HG03571 (cell line): ENCODE measurements around the gene MYL4.
"Not testable (repeated sequence)": the region's sequence is repeated elsewhere in the genome, so short reads cannot be mapped to it uniquely, and the experiment has no call there.

ENCODE experiments used
- ATAC-seq: cut with Tn5 transposase; IDR thresholded peaks from one replicate; pipeline ENCODE4 v1.9.1; 2021; ENCODE audit not compliant: unreplicated experiment

Gene MYL4

GRCh38 chr17:47192554-47192953 is 16.6 kb upstream of the MYL4 start:
- no peak for ATAC-seq

DNA sequence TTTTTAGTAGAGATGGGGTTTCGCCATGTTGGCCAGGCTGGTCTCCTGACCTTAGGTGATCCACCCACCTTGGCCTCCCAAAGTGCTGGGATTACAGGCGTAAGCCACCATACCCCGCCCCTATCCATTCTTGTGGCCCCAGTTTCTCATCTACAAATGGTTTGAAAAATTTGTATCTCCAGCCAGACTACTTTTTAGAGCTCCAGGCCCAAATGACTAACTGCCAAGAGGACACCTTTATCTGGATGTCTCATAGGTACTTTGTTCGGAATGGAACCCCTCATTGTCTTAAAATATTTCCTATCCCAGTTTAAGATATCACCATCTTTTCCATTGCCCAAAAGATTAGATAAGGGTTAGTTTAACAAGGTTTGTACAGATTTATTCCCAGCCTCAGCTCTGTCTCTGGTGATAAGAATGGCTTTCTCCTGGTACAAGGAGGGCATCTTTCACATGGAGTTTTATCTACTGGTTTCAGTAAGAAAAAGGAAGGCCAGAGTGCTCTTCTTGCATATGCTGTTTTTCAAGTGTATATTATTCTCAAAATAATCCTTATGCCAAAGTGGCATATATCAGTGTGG is 15.1 kb upstream of the MYL4 start:
- ATAC-seq: no peak

DNA sequence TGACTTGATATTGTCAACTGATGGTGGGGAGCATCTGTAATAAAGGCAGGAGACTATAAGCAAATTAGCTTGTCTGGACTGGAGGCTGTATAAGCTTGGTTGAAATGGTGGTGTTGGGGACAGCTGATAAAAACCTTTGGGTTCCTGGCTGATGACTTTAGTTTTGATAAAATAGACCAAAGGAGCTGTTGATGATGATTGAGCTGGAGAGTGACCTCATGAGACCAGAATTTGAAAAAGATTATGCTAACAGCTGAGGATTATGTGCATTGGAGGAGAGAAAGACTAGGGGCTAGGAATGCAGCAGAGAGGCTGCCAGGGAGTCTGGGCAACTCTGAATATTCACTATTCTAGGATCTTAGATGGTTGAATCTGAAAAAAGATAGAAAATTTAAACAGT is 11.3 kb upstream of the MYL4 start:
- no peak for ATAC-seq

DNA sequence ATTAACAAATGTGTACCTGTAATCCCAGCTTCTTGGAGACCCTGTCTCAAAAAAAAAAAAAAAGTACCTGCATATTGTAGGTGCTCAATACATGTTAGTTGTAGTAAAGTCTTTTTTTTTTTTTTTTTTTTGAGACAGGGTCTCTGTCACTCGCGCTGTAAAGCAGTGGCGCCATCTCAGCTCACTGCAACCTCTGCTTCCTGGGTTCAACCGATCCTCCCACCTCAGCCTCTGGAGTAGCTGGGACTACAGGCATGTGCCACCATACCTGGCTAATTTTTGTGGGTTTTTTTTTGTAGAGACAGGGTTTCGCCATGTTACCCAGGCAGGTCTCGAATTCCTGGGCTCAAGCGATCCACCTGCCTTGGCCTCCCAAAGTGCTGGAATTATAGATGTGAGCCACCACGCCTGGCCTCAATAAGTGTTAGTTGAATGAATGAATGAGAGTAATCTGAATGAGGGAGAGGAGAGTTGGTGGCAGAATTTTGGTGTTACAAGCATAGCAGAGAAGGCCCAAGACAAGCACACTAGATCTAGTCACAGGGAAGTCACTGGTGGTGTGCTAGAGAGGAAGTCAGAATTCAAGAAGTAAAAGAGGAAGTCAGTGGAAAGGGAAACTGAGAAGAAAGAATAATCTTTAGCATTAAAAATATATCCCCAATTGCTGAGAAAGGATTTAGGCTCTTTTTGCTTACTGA is 9.4 kb upstream of the MYL4 start:
- ATAC-seq: no peak

DNA sequence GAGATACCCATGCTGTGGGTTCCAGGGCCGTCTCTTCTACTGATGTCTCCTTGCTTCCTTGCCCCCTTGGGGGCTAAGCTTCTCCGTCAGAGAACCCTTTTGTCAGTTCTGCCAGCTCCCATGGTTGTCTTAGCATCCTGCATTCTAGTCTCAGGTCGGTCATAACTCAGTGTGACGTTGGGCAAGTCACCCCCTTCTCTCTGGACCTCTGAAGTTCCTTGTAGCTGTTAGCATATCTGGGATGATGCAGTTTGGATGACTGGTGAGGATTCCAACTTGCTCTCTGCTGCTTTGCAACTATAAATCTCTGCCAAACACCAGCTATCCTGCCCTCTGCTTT is 8.9 kb upstream of the MYL4 start:
- ATAC-seq: no peak

DNA sequence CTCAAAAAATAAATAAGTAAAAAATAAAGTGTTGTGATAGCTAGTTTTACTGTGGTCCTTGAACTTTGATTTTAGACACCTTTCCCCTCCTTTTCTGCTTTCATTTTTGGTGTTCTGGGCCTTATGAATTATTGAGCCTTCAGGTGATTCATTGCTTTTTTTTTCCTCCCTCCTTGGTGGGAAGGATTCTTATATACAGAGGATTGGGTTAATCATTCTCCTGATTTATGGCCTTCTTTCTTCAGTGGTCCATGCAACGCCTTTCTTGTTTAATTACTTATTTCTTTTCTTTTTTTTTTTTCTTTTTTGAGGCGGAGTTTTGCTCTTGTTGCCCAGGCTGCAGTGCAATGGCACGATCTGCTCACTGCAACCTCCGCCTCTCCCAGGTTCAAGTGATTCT is 8.0 kb upstream of the MYL4 start:
- no peak for ATAC-seq

- no peak for ATAC-seq
Observed at GRCh38 chr17:47203984-47204721, 5.0 kb upstream of the MYL4 start.

- no peak for ATAC-seq
Observed at GRCh38 chr17:47204722-47205418, 4.3 kb upstream of the MYL4 start.

DNA sequence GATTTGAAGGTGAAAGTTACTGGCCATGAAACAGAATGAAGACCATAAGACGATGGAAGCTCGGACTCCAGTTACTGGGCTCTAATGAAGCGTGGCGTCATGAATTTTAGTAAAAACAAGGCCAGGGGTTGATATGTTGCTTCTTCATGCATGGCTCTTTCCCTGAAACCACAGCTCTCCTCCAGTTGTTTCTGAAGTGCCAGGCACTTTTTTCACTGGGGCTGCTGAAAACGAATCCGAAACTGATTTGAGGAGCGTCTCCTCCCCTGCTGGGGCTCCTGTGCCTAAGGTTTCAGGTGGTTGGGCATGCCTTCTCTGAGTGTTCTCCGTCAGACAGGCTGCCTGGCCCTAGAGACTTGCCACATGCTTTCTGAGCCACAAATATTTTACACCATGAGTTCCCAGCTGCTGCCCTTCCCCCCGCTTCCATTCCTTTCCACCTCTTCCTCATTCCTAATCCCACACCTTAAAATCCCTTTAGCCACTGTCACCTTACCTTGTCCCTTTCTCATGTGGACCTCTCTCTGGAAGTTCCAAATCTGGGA is 3.7 kb upstream of the MYL4 start:
- no peak for ATAC-seq

DNA sequence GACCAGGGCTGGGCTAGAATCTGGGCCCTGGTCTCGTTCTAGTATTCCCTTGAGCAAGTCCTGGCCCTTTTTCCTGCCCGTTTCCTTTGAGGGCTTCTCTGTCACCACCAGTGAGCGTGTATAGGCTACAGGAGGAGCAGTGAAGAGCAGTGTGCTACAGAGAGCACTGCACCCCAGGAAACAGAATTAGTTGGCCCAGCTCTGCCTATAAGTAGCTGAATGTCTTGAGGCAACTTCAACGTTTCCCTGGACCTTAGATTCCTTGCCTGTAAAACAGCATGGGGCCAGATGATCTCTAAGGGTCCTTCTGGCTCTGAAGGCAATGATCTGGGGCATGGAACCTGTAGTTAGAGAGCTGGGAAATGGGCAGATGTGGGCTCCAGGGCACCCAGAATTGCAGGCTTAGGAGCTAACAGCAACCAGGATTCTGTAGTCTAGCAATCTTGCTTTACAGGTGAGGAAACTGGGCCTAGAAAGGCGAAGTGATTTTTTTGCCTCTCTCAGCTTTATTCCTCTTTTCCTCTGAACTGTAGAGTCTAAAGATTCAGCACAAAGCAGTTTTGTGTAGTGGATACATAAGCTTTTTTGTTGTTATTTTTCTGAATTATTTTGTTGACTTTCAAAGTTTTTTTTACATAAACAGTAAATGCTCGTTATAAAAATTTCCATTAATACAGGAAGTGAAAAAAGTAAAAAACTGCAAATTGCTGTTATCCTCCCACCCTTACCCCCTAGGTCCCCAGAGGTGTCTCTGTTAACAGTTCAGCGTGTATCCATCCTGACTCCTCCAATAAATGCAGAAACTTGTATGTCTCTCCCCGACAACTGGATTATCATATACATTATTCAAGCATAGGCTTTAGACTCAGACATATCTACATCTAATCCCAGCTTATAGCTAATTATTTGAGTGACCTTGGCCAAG is 1.7 kb upstream of the MYL4 start:
- no peak for ATAC-seq

DNA sequence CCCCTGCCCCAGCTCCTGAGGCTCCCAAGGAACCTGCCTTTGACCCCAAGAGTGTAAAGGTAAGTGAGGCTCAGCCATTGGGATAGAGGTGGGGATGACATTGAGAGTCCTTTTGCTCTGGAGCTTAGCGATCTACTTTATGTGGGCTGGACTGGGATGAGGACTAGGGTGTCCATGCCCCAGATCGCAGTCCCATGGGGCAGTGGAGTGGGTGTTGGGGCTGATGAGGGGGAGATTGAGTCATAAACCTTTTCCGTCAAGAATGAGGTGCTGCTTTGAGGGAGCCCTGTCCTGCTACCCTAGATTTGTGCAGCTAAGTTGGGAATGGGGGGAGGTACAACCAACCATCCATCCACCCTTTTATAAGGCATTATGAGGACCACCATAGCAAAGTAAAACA is 351 bp downstream of the MYL4 start:
- ATAC-seq: no peak

DNA sequence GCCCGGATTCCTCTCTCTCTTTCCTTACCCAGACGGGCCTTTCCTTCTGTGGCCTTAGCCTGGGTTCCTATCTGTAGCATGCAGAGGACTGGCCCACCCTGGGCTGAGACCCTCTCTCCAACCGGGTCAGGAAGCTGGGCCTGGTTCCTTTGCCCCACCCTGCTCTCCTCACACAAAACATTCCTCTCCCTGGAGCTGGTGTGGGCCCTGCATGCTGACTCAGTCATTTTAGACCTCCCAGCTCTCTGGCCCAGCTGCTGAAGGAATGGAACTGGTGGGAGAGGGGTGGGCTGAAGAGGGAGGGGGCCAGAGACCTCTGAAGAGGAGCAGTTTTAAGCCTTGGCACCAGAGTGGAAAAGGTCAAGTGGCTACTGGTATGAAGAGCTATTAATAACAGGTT is 957 bp downstream of the MYL4 start:
- ATAC-seq: no peak

GRCh38 chr17:47210779-47211178 is 1.6 kb downstream of the MYL4 start:
- no peak for ATAC-seq

- ATAC-seq: no peak
Observed at GRCh38 chr17:47212458-47212857, 3.3 kb downstream of the MYL4 start.

DNA sequence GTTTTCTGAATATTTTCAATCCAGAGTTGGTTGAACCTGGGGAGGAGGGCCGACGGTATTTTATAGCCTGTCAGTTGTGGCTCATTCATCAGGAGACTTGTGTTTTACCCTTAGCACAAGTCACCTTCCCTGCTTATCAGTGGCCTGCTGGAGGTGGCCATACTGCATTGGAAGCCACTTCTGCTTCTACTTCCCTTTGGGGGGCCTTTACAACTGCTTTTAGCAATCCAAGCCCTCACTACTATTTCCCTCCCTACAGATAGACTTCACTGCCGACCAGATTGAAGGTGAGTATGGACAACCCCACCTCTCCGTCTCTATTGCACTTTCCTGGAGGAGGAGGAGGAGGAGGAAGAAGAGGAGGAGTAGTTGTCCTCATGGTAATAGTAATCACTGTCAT is 4.4 kb downstream of the MYL4 start:
- no peak for ATAC-seq

DNA sequence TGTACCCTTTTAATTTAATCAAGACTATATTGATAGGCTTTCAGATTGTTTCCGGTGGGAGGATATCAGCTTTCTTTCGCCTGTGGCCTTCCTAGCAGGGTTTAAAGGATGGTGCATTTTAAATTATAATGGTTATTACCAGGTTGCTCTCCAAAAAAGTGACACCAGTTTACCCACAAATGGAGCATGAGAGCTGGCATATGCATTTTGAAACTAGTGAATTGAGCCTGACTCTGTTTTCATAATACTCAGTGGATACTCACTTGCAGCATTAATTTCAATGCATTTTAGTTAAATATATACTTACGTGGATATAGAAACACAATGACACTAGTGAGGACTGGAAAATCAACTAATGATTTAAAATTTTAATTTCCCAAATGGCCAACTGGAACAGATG is 5.8 kb downstream of the MYL4 start:
- no peak for ATAC-seq

GRCh38 chr17:47216821-47217220 is 7.7 kb downstream of the MYL4 start:
- ATAC-seq: not testable (repeated sequence)

DNA sequence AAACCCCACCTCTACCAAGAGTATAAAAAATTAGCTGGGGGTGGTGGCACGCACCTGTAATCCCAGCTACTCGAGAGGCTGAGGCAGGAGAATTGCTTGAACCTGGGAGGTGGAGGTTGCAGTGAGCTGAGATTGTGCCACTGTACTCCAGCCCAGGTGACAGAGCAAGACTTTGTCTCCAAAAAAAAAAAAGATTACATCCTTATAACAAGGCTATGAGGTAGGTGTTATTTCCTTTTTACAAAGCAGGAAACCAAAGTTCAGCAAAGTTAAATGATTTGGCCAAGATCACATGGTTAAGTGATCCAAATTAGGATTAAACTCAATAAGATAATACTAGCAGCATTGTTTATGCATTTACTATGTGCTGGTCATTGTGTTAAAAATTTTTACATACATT is 8.1 kb downstream of the MYL4 start:
- ATAC-seq: not testable (repeated sequence)

DNA sequence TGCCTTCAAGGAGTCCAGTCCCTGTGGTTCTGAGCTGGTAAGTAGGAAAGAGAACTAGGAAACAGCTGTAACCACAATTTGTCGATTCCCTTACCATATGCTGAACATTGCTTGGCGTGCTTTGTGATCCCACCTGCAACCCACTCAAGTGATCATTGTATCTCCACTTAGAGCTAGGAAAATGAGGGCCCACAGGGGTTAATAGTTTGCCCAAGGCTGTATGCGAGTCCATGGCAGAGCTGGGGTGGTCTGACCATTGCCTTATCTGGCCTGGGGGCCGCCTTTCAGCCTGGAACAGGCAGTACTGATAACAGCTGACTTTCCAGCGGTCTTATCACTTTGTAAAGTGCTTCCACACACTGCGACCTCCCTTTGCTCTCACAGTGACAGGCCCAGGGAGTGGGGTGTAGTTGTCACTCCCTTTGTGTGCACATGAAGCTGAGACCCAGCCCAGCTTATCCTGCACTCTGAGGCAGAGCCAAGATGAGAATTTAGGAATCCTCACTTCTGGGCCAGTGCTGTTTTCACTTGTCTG is 9.8 kb downstream of the MYL4 start:
- no peak for ATAC-seq
